ENCODE results near the gene NRP2. TPM values are rescaled to one million over a fixed set of nuclear protein-coding genes. Genes with fewer than 3 reads are reported as not detected.
A peak's percentile ranks its signal among the peaks of the same experiment; 100 is the strongest.

Gene NRP2
- polyA plus RNA-seq, 1 donor, result 63.7 TPM

GRCh38 chr2:205706769-205707381 lies 24.6 kb downstream of the NRP2 start:
- peak; percentile 65 for DNase-seq

GRCh38 chr2:205708231-205708631 lies 25.9 kb downstream of the NRP2 start:
- DNase-seq, result no peak

GRCh38 chr2:205709319-205709718 lies 27.0 kb downstream of the NRP2 start:
- no peak for DNase-seq

GRCh38 chr2:205712508-205712907 lies 30.2 kb downstream of the NRP2 start:
- DNase-seq, result no peak

GRCh38 chr2:205713086-205713485 lies 30.8 kb downstream of the NRP2 start:
- no peak for DNase-seq

GRCh38 chr2:205714058-205714776 lies 31.9 kb downstream of the NRP2 start:
- no peak for DNase-seq

GRCh38 chr2:205714789-205715720 lies 32.8 kb downstream of the NRP2 start:
- no peak for DNase-seq

- DNase-seq, result no peak
These were observed 33.7 kb downstream of the NRP2 start for GRCh38 chr2:205715831-205716525.

- DNase-seq, result no peak
These were observed 35.0 kb downstream of the NRP2 start for GRCh38 chr2:205717175-205717846.

GRCh38 chr2:205717999-205718398 lies 35.7 kb downstream of the NRP2 start:
- DNase-seq, result no peak

- DNase-seq, result no peak
These were observed 37.5 kb downstream of the NRP2 start for GRCh38 chr2:205719847-205720246.

- DNase-seq, result no peak
These were observed 38.2 kb downstream of the NRP2 start for GRCh38 chr2:205720451-205720902.

GRCh38 chr2:205721057-205721449 lies 38.8 kb downstream of the NRP2 start:
- DNase-seq, result no peak

GRCh38 chr2:205722283-205722918 lies 40.1 kb downstream of the NRP2 start:
- DNase-seq, result no peak

- DNase-seq, result no peak
These were observed 40.9 kb downstream of the NRP2 start for GRCh38 chr2:205723179-205723578.

- no peak for DNase-seq
These were observed 42.8 kb downstream of the NRP2 start for GRCh38 chr2:205725059-205725458.

- no peak for DNase-seq
These were observed 44.2 kb downstream of the NRP2 start for GRCh38 chr2:205726506-205726905.

GRCh38 chr2:205727174-205727573 lies 44.9 kb downstream of the NRP2 start:
- DNase-seq, result no peak

- no peak for DNase-seq
These were observed 46.1 kb downstream of the NRP2 start for GRCh38 chr2:205728366-205728765.

- no peak for DNase-seq
These were observed 47.9 kb downstream of the NRP2 start for GRCh38 chr2:205730191-205730590.
